Measurements from ENCODE around the gene SCN9A.

SCN9A gene

GRCh38 chr2:166364476-166365161 lies 11.1 kb downstream of the SCN9A start:
- no peak overlapping the region for H3K4ac ChIP-seq (ENCODE audit: low read depth, low read length)
- H4K12ac ChIP-seq (ENCODE audit: low read depth, low read length), result no peak overlapping the region
- H4K8ac ChIP-seq (ENCODE audit: low read depth, low read length), result no peak overlapping the region
- H3K36me3 ChIP-seq (ENCODE audit: control insufficient read depth in 1 of 2, insufficient read depth in 2 of 2, low read length in 2 of 2), result no peaks in the 10 kb centered on the region
- no peak overlapping the region for H3K23ac ChIP-seq (ENCODE audit: low read length)
- H3K18ac ChIP-seq (ENCODE audit: low read length), result no peak overlapping the region
- peak in 1 of 2 donors; percentile 42 for DNase-seq
- H2BK12ac ChIP-seq (ENCODE audit: low read length), result no peak overlapping the region
- H3K27me3 ChIP-seq (ENCODE audit: insufficient read depth, low read length), result no peaks in the 10 kb centered on the region
- H3K14ac ChIP-seq (ENCODE audit: low read length), result no peak overlapping the region
- no peaks in the 10 kb centered on the region for H3K79me2 ChIP-seq (ENCODE audit: control insufficient read depth, insufficient read depth, low read length, poor library complexity)
- WGBS (ENCODE audit: extremely low coverage, insufficient coverage, insufficient read length), result 100% methylated on average over 1 of the region's 9 CpGs
- no peak overlapping the region for H4K91ac ChIP-seq (ENCODE audit: low read depth, low read length)
- no peak overlapping the region for H2AK5ac ChIP-seq (ENCODE audit: low read length)
- H2AFZ ChIP-seq (ENCODE audit: insufficient read depth, low read length, poor library complexity), result no peak overlapping the region
- no peak overlapping the region for H3K27ac ChIP-seq (ENCODE audit: low read depth, low read length)
- no peak overlapping the region for H2BK5ac ChIP-seq (ENCODE audit: low read depth, low read length, poor library complexity)
- no peak overlapping the region for H3K4me2 ChIP-seq (ENCODE audit: low read length)
- H3K4me3 ChIP-seq (ENCODE audit: low read depth, low read length), result no peak overlapping the region
- H3K9me3 ChIP-seq (ENCODE audit: insufficient read depth, low read depth, low read length), result no peaks in the 10 kb centered on the region
- H3K79me1 ChIP-seq (ENCODE audit: low read length), result no peaks in the 10 kb centered on the region
- H3K4me1 ChIP-seq (ENCODE audit: control insufficient read depth in 1 of 2, insufficient read depth in 2 of 2, low read length in 2 of 2), result no peaks in the 10 kb centered on the region
- no peak overlapping the region for H3K9ac ChIP-seq (ENCODE audit: low read length)
- H2BK120ac ChIP-seq (ENCODE audit: insufficient read depth, low read length, poor library complexity), result no peak overlapping the region

DNA sequence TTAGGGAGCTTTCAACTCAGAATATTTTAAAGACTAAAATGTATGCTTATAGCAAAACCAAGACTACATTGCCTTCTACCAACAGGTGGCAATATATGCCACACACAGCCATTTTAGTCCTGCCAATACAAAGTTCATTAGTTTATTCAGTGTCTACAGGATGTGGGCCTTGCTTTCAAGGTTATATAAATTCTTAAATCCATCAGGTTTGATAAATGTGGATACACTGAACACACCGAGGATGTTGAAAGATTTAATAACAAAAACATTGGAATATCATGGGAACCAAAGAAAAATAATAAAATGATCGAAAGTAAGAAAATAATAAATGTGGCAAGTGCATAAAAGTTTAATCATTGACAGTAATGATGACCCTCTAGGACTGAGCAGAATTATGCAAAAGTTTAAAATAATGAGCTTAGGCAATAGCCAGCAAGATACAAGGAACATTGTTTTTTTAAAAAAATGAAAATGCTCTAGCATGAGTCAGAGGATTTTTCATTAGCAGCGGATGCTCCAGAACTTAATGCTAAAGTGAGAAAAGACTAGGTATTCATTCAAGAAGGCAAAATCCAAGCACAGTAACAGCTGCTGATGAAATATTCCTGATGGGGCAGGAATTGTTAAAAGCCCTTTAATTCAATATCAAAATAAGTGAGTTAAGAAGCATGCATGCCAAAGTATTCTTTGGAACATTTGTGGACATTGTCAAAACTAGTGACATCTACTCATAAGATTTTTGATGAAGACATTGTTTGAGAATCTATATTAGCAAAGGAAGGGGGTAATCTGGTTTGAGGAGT lies 14.2 kb downstream of the SCN9A start:
- Histone ChIP-seq H3K18ac (ENCODE audit: low read length) (no peak overlapping the region), H3K9ac (ENCODE audit: low read length) (no peak overlapping the region), H3K27me3 (ENCODE audit: insufficient read depth, low read length) (no peaks in the 10 kb centered on the region), H4K12ac (ENCODE audit: low read depth, low read length) (no peak overlapping the region), H4K91ac (ENCODE audit: low read depth, low read length) (no peak overlapping the region), H3K79me1 (ENCODE audit: low read length) (no peaks in the 10 kb centered on the region), H3K4me3 (ENCODE audit: low read depth, low read length) (no peak overlapping the region), H2AFZ (ENCODE audit: insufficient read depth, low read length, poor library complexity) (no peak overlapping the region), H2AK5ac (ENCODE audit: low read length) (no peak overlapping the region), H2BK5ac (ENCODE audit: low read depth, low read length, poor library complexity) (no peak overlapping the region), H3K14ac (ENCODE audit: low read length) (no peak overlapping the region), H3K4ac (ENCODE audit: low read depth, low read length) (no peak overlapping the region), H3K4me1 (ENCODE audit: control insufficient read depth in 1 of 2, insufficient read depth in 2 of 2, low read length in 2 of 2) (no peaks in the 10 kb centered on the region), H3K23ac (ENCODE audit: low read length) (no peak overlapping the region), H3K4me2 (ENCODE audit: low read length) (no peak overlapping the region), H3K79me2 (ENCODE audit: control insufficient read depth, insufficient read depth, low read length, poor library complexity) (no peaks in the 10 kb centered on the region), H3K9me3 (ENCODE audit: insufficient read depth, low read depth, low read length) (no peaks in the 10 kb centered on the region), H2BK12ac (ENCODE audit: low read length) (no peak overlapping the region), H2BK120ac (ENCODE audit: insufficient read depth, low read length, poor library complexity) (no peak overlapping the region), H3K36me3 (ENCODE audit: control insufficient read depth in 1 of 2, insufficient read depth in 2 of 2, low read length in 2 of 2) (no peaks in the 10 kb centered on the region), H4K8ac (ENCODE audit: low read depth, low read length) (no peak overlapping the region), H3K27ac (ENCODE audit: low read depth, low read length) (no peak overlapping the region)
- DNase-seq, result peak in 1 of 2 donors; percentile 44
- 100% methylated on average over 1 of the region's 3 CpGs for WGBS (ENCODE audit: extremely low coverage, insufficient coverage, insufficient read length)

GRCh38 chr2:166360906-166361305 lies 14.8 kb downstream of the SCN9A start:
- Histone ChIP-seq H3K4me3 (ENCODE audit: low read depth, low read length) (no peak overlapping the region), H3K23ac (ENCODE audit: low read length) (no peak overlapping the region), H3K27me3 (ENCODE audit: insufficient read depth, low read length) (no peaks in the 10 kb centered on the region), H3K79me2 (ENCODE audit: control insufficient read depth, insufficient read depth, low read length, poor library complexity) (no peaks in the 10 kb centered on the region), H3K4me2 (ENCODE audit: low read length) (no peak overlapping the region), H4K91ac (ENCODE audit: low read depth, low read length) (no peak overlapping the region), H3K14ac (ENCODE audit: low read length) (no peak overlapping the region), H3K27ac (ENCODE audit: low read depth, low read length) (no peak overlapping the region), H2BK120ac (ENCODE audit: insufficient read depth, low read length, poor library complexity) (no peak overlapping the region), H2BK5ac (ENCODE audit: low read depth, low read length, poor library complexity) (no peak overlapping the region), H3K36me3 (ENCODE audit: control insufficient read depth in 1 of 2, insufficient read depth in 2 of 2, low read length in 2 of 2) (no peaks in the 10 kb centered on the region), H2AFZ (ENCODE audit: insufficient read depth, low read length, poor library complexity) (no peak overlapping the region), H3K4ac (ENCODE audit: low read depth, low read length) (no peak overlapping the region), H2AK5ac (ENCODE audit: low read length) (no peak overlapping the region), H3K18ac (ENCODE audit: low read length) (no peak overlapping the region), H3K9me3 (ENCODE audit: insufficient read depth, low read depth, low read length) (no peaks in the 10 kb centered on the region), H3K4me1 (ENCODE audit: control insufficient read depth in 1 of 2, insufficient read depth in 2 of 2, low read length in 2 of 2) (no peaks in the 10 kb centered on the region), H3K79me1 (ENCODE audit: low read length) (no peaks in the 10 kb centered on the region), H4K8ac (ENCODE audit: low read depth, low read length) (no peak overlapping the region), H2BK12ac (ENCODE audit: low read length) (no peak overlapping the region), H3K9ac (ENCODE audit: low read length) (no peak overlapping the region), H4K12ac (ENCODE audit: low read depth, low read length) (no peak overlapping the region)
- no CpG with 5 or more reads among the region's 2 CpGs for WGBS (ENCODE audit: extremely low coverage, insufficient coverage, insufficient read length)
- no peak for DNase-seq

DNA sequence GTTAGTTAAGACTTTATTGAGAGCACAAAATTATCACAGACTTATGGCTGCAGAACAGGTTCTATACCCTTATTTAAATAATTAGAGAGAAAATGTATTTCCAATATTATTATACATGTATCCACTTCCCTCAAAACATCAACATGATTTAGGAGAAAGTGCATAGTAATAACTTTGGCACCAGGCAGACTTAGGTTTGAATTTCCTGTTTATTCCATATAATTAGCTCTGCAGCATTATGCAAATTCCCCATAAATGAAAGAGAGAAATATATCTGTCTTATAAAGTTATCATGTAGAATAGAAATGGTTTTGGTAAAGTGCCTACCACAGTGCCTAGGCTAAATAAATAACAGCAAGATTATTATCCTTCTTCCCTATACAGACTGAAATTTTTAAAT lies 15.3 kb downstream of the SCN9A start:
- H4K8ac ChIP-seq (ENCODE audit: low read depth, low read length), result no peak overlapping the region
- H3K4me1 ChIP-seq (ENCODE audit: control insufficient read depth in 1 of 2, insufficient read depth in 2 of 2, low read length in 2 of 2), result no peaks in the 10 kb centered on the region
- no peak overlapping the region for H2AK5ac ChIP-seq (ENCODE audit: low read length)
- H3K4ac ChIP-seq (ENCODE audit: low read depth, low read length), result no peak overlapping the region
- no peak overlapping the region for H3K27ac ChIP-seq (ENCODE audit: low read depth, low read length)
- H3K27me3 ChIP-seq (ENCODE audit: insufficient read depth, low read length), result no peaks in the 10 kb centered on the region
- no peak overlapping the region for H2AFZ ChIP-seq (ENCODE audit: insufficient read depth, low read length, poor library complexity)
- no peaks in the 10 kb centered on the region for H3K79me2 ChIP-seq (ENCODE audit: control insufficient read depth, insufficient read depth, low read length, poor library complexity)
- no peaks in the 10 kb centered on the region for H3K36me3 ChIP-seq (ENCODE audit: control insufficient read depth in 1 of 2, insufficient read depth in 2 of 2, low read length in 2 of 2)
- DNase-seq, result no peak
- no peak overlapping the region for H3K9ac ChIP-seq (ENCODE audit: low read length)
- no peaks in the 10 kb centered on the region for H3K9me3 ChIP-seq (ENCODE audit: insufficient read depth, low read depth, low read length)
- H3K4me3 ChIP-seq (ENCODE audit: low read depth, low read length), result no peak overlapping the region
- no peak overlapping the region for H3K18ac ChIP-seq (ENCODE audit: low read length)
- no peak overlapping the region for H3K4me2 ChIP-seq (ENCODE audit: low read length)
- H2BK12ac ChIP-seq (ENCODE audit: low read length), result no peak overlapping the region
- no peak overlapping the region for H2BK120ac ChIP-seq (ENCODE audit: insufficient read depth, low read length, poor library complexity)
- H3K79me1 ChIP-seq (ENCODE audit: low read length), result no peaks in the 10 kb centered on the region
- no peak overlapping the region for H3K14ac ChIP-seq (ENCODE audit: low read length)
- H4K12ac ChIP-seq (ENCODE audit: low read depth, low read length), result no peak overlapping the region
- H3K23ac ChIP-seq (ENCODE audit: low read length), result no peak overlapping the region
- no peak overlapping the region for H4K91ac ChIP-seq (ENCODE audit: low read depth, low read length)
- no peak overlapping the region for H2BK5ac ChIP-seq (ENCODE audit: low read depth, low read length, poor library complexity)
